Right cardiac atrium (tissue), 5 donors: ENCODE results near the gene TAS2R1. TPM values are rescaled to one million over a fixed set of nuclear protein-coding genes. Genes with fewer than 3 reads are reported as not detected.
A peak's percentile ranks its signal among the peaks of the same experiment; 100 is the strongest.

Experiments
- ATAC-seq, 2 donors: fragments of 200-7000 bp; cut with Tn5 transposase; one replicate each; pipeline versions ENCODE4 v1.8.0 to v1.9.1; 2020; ENCODE audit warnings: moderate library complexity in 2 of 2, mild to moderate bottlenecking in 1 of 2
- DNase-seq, 3 donors: peaks; one replicate each; pipeline ENCODE4 v3.0.0-alpha.2; 2020
- H3K27ac ChIP-seq: one replicate; pipeline ENCODE4 v1.5.1; 2013; ENCODE audit warnings: mild to moderate bottlenecking, low read length, control low read depth, moderate library complexity
- H3K27me3 ChIP-seq: one replicate; pipeline ENCODE4 v1.6.1; 2013; ENCODE audit not compliant: control insufficient read depth, insufficient read depth
- H3K4me1 ChIP-seq: one replicate; pipeline ENCODE4 v1.6.1; 2013; ENCODE audit warnings: low read length; ENCODE audit not compliant: control insufficient read depth, insufficient read depth
- H3K4me3 ChIP-seq: one replicate; pipeline ENCODE4 v1.5.1; 2013; ENCODE audit warnings: low read length, control low read depth
- H3K9me3 ChIP-seq: one replicate; pipeline ENCODE4 v1.6.1; 2013; ENCODE audit warnings: low read length; ENCODE audit not compliant: control insufficient read depth
- WGBS: extraction: QIAGEN DNeasy Blood & Tissue Kit; methylation state at CpG from one replicate; pipeline ENCODE4 v1.1.7; 2013; 5-methylcytosine and 5-hydroxymethylcytosine counted together
- intact Hi-C, 4 donors: fragments of 100-400 bp; cut with DNase I; formaldehyde crosslinking; loops; one replicate each; pipeline versions ENCODE4 v1.11.0 to v1.14.0; 2022 to 2023
- polyA plus RNA-seq: library from polyadenylated mRNA; stranded (reverse); fragments of 200-250 nt; gene quantifications from one replicate; pipeline ENCODE4 v1.2.3, GENCODE V29; 2013
- total RNA-seq, 4 donors: library from RNA; stranded (reverse); fragmentation: NEBNext Ultra II Directional; extraction: Animal tissue kit (Norgen Biotek cat#: 25700); gene quantifications; one replicate each; pipeline ENCODE4 v1.2.1, GENCODE V29; 2021
- donor health status: healthy with polysubstance abuse.
- donor health status: DM: no; HTN: yes; CAD: no.
- donor health status: DM: no; HTN: no; CAD: no.
- donor health status: DM: no; HTN: yes; CAD: no; lungs with severe emphysema.
- donor health status: DM: yes; HTN: yes; CAD: no.

TAS2R1 gene
- total and polyA plus RNA-seq, 5 donors, result not detected

DNA sequence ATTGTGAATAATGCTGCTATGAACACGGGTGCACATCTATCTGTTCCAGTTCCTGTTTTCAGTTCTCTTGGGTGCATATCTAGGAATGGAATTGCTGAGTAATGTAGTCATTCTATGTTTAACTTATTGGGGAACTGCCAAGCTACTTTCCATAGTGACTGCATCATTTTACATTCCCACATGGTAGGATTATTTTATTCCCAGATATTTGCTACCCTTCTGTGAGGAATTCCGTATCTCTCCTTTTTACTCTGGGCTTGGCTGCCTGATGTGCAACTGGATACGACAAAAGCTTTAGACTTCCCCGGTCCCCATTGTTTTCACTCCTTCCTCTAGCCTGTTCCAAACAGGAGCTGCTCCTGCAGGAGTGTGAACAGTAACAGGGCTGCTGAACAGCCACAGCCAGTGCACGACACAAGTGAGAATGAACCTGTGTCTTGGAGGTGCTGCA lies 7.2 kb downstream of the TAS2R1 start:
- H3K4me1 ChIP-seq, result no peaks in the 10 kb centered on the region
- no peak overlapping the region for H3K27ac ChIP-seq
- no peak for DNase-seq
- H3K27me3 ChIP-seq, result no peaks in the 10 kb centered on the region
- ATAC-seq, result peak in 1 of 2 donors; percentile 25
- no peak overlapping the region for H3K4me3 ChIP-seq
- WGBS, result 13% methylated on average over 5 of the region's 5 CpGs
- H3K9me3 ChIP-seq, result no peaks in the 10 kb centered on the region
- intact Hi-C loops, result no loop called here

GRCh38 chr5:9621379-9621903 lies 8.7 kb downstream of the TAS2R1 start:
- WGBS, result 27% methylated on average over 7 of the region's 7 CpGs
- Histone ChIP-seq H3K4me3 (no peak overlapping the region), H3K9me3 (no peaks in the 10 kb centered on the region), H3K27ac (no peak overlapping the region), H3K4me1 (no peaks in the 10 kb centered on the region), H3K27me3 (no peaks in the 10 kb centered on the region)
- DNase-seq (no peak), ATAC-seq (peak in 1 of 2 donors; percentile 37)
- intact Hi-C loops, result no loop called here

DNA sequence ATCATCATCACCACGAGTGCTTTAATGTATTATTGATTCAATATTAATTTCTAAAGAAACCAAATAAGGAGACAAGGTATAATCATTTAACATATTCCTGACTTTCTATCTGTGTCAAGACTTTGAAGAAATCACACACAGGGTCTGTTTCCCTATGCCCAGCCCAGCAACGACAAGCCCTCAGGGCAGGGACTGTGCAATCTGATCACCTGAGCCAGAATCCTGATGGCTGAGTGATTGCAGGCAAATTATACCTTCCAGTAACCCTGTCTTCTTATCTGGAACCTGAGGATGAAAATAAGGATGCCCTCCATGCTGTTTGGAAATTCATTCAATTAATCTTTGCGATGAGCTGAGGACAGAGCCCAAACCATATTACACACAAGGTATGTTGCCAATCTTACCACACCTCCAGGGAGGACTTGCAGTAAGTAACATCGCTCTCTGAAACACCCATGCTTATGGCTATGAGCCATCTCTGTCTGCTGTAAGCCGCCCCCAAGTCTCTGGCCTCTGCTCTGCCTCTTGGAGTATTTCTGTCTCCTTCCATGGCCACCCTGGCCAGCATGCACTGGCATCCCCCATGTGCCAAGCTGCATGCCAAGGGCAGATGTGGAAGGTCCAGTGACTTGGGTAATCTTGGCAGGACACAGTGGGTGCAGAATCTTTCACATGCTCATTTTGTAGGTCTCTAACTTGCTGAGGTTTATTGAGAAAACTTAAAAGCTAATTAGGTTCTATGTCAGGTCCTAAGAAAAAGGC lies 10.6 kb downstream of the TAS2R1 start:
- WGBS, result 78% methylated on average over 5 of the region's 5 CpGs
- H3K9me3 ChIP-seq, result no peaks in the 10 kb centered on the region
- H3K27ac ChIP-seq, result no peak overlapping the region
- H3K4me1 ChIP-seq, result no peaks in the 10 kb centered on the region
- intact Hi-C loops, result no loop called here
- H3K4me3 ChIP-seq, result no peak overlapping the region
- ATAC-seq (no peak), DNase-seq (no peak)
- no peaks in the 10 kb centered on the region for H3K27me3 ChIP-seq

DNA sequence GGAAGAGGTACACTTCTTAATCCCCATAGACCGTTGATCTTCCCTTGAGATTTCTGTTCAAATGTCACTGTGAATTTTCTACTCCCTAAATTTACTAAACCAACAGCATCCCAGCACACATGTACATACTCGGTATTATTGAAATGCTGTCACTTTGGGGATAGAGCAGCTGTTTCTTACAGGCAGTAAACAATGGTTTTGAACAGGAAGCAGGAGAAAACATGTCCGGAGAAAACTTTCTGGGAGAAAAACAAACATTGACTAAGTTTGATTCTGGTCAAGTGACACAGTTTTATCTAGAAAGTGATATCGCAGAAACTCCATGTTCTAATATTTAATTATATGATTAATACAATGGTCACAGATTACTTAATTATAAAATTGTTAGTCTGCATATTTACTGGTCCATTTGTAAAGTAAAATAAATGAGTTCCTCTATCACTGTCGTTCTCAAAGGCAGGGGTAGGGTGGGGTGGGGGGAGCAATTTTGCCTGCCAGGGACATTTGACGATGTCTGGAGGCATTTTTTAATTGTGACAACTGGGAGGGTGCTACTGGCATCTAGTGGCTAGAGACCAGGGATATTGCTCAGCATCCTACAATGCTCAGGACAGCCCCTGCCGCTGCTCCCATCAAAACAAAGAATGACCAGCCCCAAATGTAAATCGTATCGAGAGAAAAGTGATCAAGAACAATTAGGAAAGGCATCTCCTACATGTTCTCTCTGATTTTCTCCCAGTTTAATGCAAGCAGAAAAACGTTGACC lies 12.2 kb downstream of the TAS2R1 start:
- no peaks in the 10 kb centered on the region for H3K9me3 ChIP-seq
- no peak overlapping the region for H3K4me3 ChIP-seq
- H3K27ac ChIP-seq, result no peak overlapping the region
- H3K27me3 ChIP-seq, result no peaks in the 10 kb centered on the region
- ATAC-seq, result no peak
- intact Hi-C loops, result no loop called here
- no peaks in the 10 kb centered on the region for H3K4me1 ChIP-seq
- 35% methylated on average over 10 of the region's 10 CpGs for WGBS
- DNase-seq, result no peak

DNA sequence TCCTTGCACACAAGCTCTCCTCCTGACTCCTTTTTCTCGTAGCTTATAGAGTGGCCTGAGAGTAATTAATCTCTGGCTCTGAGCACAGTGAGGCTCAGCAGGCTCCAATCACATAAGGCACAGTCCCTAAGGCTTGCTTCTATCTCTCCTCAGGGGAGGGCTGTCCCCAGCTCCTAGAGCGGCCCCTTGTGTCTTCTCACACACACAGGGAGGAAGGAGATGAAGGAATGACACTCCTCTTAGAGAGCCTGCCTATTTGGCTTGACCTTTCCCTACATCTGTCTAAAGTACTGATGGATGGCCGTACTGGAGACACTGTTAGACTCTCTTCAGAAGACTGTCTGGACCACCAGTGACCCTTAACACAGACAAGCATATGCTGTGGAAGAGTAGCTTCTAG lies 12.9 kb downstream of the TAS2R1 start:
- no peak overlapping the region for H3K4me3 ChIP-seq
- no peaks in the 10 kb centered on the region for H3K4me1 ChIP-seq
- DNase-seq (no peak), ATAC-seq (peak in 1 of 2 donors; percentile 22)
- intact Hi-C loops, result no loop called here
- H3K9me3 ChIP-seq, result no peaks in the 10 kb centered on the region
- no peaks in the 10 kb centered on the region for H3K27me3 ChIP-seq
- no peak overlapping the region for H3K27ac ChIP-seq
- 43% methylated on average over 3 of the region's 3 CpGs for WGBS

DNA sequence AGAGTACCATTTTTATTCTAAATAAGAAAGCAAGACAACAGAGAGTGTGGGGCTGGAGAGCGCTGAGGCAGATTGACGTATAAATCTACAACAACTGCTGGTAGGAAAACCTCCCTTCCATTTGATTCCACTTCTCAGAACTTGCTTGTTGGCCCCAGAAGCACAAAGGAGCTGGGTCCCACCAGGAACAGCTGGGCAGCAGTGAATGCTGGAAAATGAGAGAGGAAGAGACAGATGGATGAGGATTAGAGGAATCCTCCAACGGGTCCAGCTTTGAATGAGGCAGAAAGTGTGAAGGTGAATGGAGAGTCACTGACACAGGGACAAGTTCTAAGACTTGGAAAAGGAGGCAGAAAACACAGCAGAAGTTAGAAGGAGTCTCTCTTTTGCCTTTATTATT lies 14.8 kb downstream of the TAS2R1 start:
- H3K27ac ChIP-seq, result no peak overlapping the region
- intact Hi-C loops, result no loop called here

GRCh38 chr5:9613360-9613759 lies 16.8 kb downstream of the TAS2R1 start:
- DNase-seq (no peak), ATAC-seq (no peak)
- H3K9me3 ChIP-seq, result peaks cover 2% of the 10 kb centered on the region
- no peaks in the 10 kb centered on the region for H3K27me3 ChIP-seq
- WGBS, result 91% methylated on average over 3 of the region's 3 CpGs
- intact Hi-C loops, result no loop called here
- H3K4me3 ChIP-seq, result no peak overlapping the region
- H3K4me1 ChIP-seq, result no peaks in the 10 kb centered on the region
- no peak overlapping the region for H3K27ac ChIP-seq

More for the DNA sequence above, 14.8 kb downstream of the TAS2R1 start:
- Histone ChIP-seq H3K4me3 (no peak overlapping the region), H3K9me3 (peaks cover under 1% of the 10 kb centered on the region), H3K27me3 (no peaks in the 10 kb centered on the region), H3K4me1 (no peaks in the 10 kb centered on the region)
- WGBS, result 83% methylated on average over 3 of the region's 3 CpGs
- no peak for DNase-seq
- no peak for ATAC-seq

- intact Hi-C loops, result no loop called here
- ATAC-seq, result no peak
Observed at GRCh38 chr5:9610969-9611368, 19.2 kb downstream of the TAS2R1 start.

GRCh38 chr5:9610364-9610763 lies 19.8 kb downstream of the TAS2R1 start:
- peaks cover 2% of the 10 kb centered on the region for H3K9me3 ChIP-seq
- DNase-seq (no peak), ATAC-seq (no peak)
- no peak overlapping the region for H3K4me3 ChIP-seq
- 75% methylated on average over 1 of the region's 1 CpG for WGBS
- no peak overlapping the region for H3K27ac ChIP-seq
- no peaks in the 10 kb centered on the region for H3K27me3 ChIP-seq
- intact Hi-C loops, result no loop called here
- H3K4me1 ChIP-seq, result no peaks in the 10 kb centered on the region

More at GRCh38 chr5:9610969-9611368, 19.2 kb downstream of the TAS2R1 start:
- no peak overlapping the region for H3K4me3 ChIP-seq
- WGBS, result 73% methylated on average over 2 of the region's 2 CpGs
- H3K4me1 ChIP-seq, result no peaks in the 10 kb centered on the region
- H3K27ac ChIP-seq, result no peak overlapping the region
- no peaks in the 10 kb centered on the region for H3K27me3 ChIP-seq
- peaks cover 2% of the 10 kb centered on the region for H3K9me3 ChIP-seq
- no peak for DNase-seq

DNA sequence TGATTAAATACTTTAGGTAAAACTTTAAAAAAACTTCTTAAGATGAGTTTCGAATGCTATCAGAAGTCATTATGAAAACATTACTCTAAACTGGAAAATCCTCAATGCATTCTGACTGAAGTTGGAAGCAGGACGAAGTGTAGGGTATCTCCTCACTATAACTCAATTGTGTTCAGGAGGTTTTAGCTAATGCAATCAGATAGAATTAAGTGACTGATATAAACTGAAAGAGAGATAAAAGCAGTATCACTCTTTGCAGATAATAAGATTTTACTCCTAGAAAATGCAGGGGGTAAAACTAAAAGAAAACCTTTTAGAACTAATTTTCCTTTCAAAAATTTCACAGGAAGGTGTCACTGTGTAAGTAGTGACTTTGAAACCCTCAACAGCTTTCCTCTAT lies 22.1 kb downstream of the TAS2R1 start:
- intact Hi-C loops, result no loop called here
- no peaks in the 10 kb centered on the region for H3K4me1 ChIP-seq
- no peak overlapping the region for H3K27ac ChIP-seq
- H3K9me3 ChIP-seq, result peaks cover 4% of the 10 kb centered on the region
- DNase-seq (no peak), ATAC-seq (no peak)
- WGBS, result 82% methylated on average over 2 of the region's 2 CpGs
- no peak overlapping the region for H3K4me3 ChIP-seq
- no peaks in the 10 kb centered on the region for H3K27me3 ChIP-seq
